ENCODE results near the gene PCMT1. TPM values are rescaled to one million over a fixed set of nuclear protein-coding genes. Genes with fewer than 3 reads are reported as not detected.

The PCMT1 gene
- 63.1 and 63.5 TPM in 2 replicates for total RNA-seq
- long read RNA-seq, transcript PCMT1-205 (8 exons, 1,984 nt): minor isoform, 125 of 312 reads
- long read RNA-seq, transcript PCMT1-201 (7 exons, 1,293 nt): minor isoform, 6 of 312 reads
- long read RNA-seq, transcript PCMT1-203 (8 exons, 1,938 nt): major isoform, 152 of 312 reads
- long read RNA-seq, partial matches to known transcripts: 3 of 312 reads
- long read RNA-seq, other reads (novel, unspliced or antisense): 23 of 312 reads

DNA sequence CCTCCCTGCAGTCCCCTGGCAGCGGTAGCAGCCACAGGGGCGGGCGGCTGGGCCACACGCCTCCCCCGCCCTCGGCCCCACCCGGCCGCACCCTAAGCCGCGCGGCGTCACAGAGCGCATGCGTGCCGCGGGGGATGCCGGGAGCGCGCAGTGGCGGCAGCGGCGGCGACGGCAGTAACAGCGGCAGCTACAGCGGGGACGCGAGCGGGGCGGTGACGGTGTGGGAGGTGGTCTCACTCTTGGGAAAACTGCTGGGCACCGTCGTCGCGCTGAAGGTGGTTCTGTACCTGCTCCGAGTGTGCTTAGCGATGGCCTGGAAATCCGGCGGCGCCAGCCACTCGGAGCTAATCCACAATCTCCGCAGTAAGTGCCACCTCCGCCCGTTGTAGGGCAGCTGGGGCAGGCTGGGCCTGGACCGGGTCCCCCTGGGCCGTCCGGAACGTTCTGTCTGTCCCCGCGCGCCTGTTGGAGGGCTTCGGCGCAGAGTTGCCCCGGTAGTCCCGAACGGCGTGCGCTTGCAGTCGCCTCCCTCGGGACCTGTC lies at the start of gene PCMT1:
TSS of gene PCMT1 (plus strand) at position 148 of the 542 bp plus-strand sequence. CDS start at position 309, 161 bp downstream.
- peak within 1 kb of the TSS; percentile 88 for H3K4me3 Mint-ChIP-seq (ENCODE audit: low read depth)
- no peaks in the 10 kb centered on the region for H3K36me3 Mint-ChIP-seq (ENCODE audit: insufficient read depth)
- peak; percentile 88 for DNase-seq (ENCODE audit: low spot score, unreplicated experiment)
- no peaks in the 10 kb centered on the region for H3K9me3 Mint-ChIP-seq (ENCODE audit: low read depth)
- H3K27ac Mint-ChIP-seq: peak within 1 kb of the TSS; percentile 94
- peaks cover 15% of the 10 kb centered on the region for H3K4me1 Mint-ChIP-seq (ENCODE audit: low read depth)
- H3K27me3 Mint-ChIP-seq: no peaks in the 10 kb centered on the region
- TF ChIP-seq, protein P1, sequence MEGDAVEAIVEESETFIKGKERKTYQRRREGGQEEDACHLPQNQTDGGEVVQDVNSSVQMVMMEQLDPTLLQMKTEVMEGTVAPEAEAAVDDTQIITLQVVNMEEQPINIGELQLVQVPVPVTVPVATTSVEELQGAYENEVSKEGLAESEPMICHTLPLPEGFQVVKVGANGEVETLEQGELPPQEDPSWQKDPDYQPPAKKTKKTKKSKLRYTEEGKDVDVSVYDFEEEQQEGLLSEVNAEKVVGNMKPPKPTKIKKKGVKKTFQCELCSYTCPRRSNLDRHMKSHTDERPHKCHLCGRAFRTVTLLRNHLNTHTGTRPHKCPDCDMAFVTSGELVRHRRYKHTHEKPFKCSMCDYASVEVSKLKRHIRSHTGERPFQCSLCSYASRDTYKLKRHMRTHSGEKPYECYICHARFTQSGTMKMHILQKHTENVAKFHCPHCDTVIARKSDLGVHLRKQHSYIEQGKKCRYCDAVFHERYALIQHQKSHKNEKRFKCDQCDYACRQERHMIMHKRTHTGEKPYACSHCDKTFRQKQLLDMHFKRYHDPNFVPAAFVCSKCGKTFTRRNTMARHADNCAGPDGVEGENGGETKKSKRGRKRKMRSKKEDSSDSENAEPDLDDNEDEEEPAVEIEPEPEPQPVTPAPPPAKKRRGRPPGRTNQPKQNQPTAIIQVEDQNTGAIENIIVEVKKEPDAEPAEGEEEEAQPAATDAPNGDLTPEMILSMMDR (IDR thresholded peaks at IDR 0.05; ENCODE audit: unreplicated experiment): no peak

DNA sequence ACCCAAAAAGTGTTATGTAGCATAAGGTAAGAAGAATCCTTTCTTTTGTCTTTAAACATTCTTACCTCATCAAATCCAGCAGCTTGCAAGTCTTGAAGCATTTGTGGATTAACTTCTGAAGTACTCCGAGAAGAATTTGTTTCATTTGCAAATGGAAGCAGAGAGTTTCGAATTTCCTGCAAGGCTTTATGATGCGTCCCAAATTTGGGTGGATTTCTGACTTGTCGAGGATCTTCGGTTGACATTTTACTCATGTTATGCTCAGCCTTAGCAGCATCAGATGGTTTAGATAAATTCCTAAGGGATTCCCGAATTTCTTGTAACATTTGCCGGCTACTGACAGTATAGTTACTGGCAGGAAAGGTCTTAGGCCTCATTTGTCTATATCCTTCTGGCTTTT lies 47.8 kb upstream of the PCMT1 start:
- no peaks in the 10 kb centered on the region for H3K9me3 Mint-ChIP-seq (ENCODE audit: low read depth)
- H3K27ac Mint-ChIP-seq: no peak overlapping the region
- peaks cover 2% of the 10 kb centered on the region for H3K4me1 Mint-ChIP-seq (ENCODE audit: low read depth)
- H3K4me3 Mint-ChIP-seq (ENCODE audit: low read depth): no peak overlapping the region
- no peak for DNase-seq (ENCODE audit: low spot score, unreplicated experiment)
- no peaks in the 10 kb centered on the region for H3K27me3 Mint-ChIP-seq
- peaks cover 2% of the 10 kb centered on the region for H3K36me3 Mint-ChIP-seq (ENCODE audit: insufficient read depth)
- TF ChIP-seq, protein P1 (IDR thresholded peaks at IDR 0.05; ENCODE audit: unreplicated experiment): no peak

DNA sequence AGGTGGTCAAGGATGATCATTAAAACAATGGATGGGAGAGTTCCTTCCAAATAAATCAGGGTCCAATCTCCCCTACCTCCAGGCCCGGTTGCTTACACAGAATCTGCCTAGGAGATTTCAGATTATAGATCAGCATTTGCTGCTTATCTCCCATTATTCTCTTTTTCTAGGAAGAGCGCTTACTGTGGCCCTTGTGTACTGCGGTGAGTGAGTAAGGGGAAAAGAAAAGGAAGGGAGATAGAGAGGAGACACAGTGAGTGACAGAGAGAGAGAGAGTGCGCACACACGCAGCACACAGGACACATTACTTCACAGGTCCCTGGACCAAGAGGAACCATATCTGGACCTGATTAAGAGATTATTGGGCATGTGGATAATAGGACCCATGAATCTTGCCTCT lies 37.8 kb upstream of the PCMT1 start:
- Mint-ChIP-seq H3K9me3 (ENCODE audit: low read depth) (no peaks in the 10 kb centered on the region), H3K4me3 (ENCODE audit: low read depth) (no peak overlapping the region), H3K27me3 (no peaks in the 10 kb centered on the region), H3K27ac (no peak overlapping the region), H3K4me1 (ENCODE audit: low read depth) (peaks cover 31% of the 10 kb centered on the region), H3K36me3 (ENCODE audit: insufficient read depth) (peaks cover 5% of the 10 kb centered on the region)
- DNase-seq (ENCODE audit: low spot score, unreplicated experiment): no peak
- TF ChIP-seq, protein P1 (IDR thresholded peaks at IDR 0.05; ENCODE audit: unreplicated experiment): no peak

DNA sequence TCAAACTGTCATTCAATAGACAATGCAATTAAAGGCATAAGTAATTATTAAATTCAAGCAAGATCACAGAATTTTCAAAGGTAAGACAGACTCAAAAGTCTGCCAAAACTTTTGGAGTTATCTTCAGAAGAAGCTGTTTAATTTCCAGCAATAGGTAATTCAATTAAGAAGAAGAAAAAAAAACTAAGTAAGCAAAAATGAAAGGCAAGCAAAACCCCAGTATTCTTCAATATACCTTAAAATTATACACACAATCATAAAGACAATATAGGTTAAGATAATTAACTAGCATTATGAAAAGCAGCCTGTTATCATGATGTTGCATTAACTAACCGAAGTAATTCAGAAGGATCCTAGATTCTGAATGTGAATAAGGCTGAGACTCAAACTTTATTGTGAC lies 35.1 kb upstream of the PCMT1 start:
- no peak for DNase-seq (ENCODE audit: low spot score, unreplicated experiment)
- no peak overlapping the region for H3K27ac Mint-ChIP-seq
- no peak overlapping the region for H3K4me3 Mint-ChIP-seq (ENCODE audit: low read depth)
- no peaks in the 10 kb centered on the region for H3K27me3 Mint-ChIP-seq
- TF ChIP-seq, protein P1 (IDR thresholded peaks at IDR 0.05; ENCODE audit: unreplicated experiment): no peak
- no peaks in the 10 kb centered on the region for H3K9me3 Mint-ChIP-seq (ENCODE audit: low read depth)
- H3K36me3 Mint-ChIP-seq (ENCODE audit: insufficient read depth): peaks cover 5% of the 10 kb centered on the region
- peaks cover 23% of the 10 kb centered on the region for H3K4me1 Mint-ChIP-seq (ENCODE audit: low read depth)

DNA sequence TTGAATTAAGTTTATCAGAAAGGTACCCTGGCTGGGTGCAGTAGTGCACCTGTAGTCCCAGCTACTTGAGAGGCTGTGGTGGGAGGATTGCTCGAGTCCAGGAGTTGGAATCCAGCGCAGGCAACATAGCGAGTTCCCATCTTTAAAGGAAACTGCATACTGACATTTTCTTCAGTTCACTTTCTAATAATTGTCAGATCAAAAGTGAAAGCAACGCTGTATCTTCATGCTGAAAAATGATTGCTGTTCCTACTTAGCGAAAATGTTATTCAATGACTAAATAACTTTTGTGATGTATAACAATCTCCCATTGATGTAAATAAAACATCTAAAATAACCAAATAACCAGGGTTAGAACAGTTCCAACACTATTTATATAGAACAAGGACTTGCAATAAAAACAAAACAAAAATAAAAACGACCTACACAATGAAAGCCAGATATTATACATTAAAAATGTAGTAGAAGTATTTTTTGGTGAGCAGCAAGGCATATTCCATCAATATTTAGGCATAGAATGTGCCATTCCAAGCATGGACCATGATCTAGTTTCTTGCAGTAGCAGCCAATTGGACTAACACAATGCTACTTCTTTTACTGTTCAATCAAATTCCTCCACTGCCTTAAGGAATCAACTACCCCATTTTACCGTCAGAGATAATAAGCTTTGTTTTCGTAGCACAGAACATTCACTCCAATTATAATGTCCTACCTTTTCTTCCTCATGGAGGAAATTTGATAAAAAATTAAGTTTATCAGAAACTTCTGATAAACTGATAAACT lies 33.2 kb upstream of the PCMT1 start:
- Mint-ChIP-seq H3K36me3 (ENCODE audit: insufficient read depth) (peaks cover 3% of the 10 kb centered on the region), H3K4me1 (ENCODE audit: low read depth) (peaks cover 17% of the 10 kb centered on the region), H3K9me3 (ENCODE audit: low read depth) (no peaks in the 10 kb centered on the region), H3K27ac (peak overlapping the region; percentile 47), H3K27me3 (no peaks in the 10 kb centered on the region), H3K4me3 (ENCODE audit: low read depth) (peak overlapping the region; percentile 88)
- DNase-seq (ENCODE audit: low spot score, unreplicated experiment): no peak
- TF ChIP-seq, protein P1 (IDR thresholded peaks at IDR 0.05; ENCODE audit: unreplicated experiment): no peak

Measured in progenitor cell of endocrine pancreas (in vitro differentiated cells).